GM23338 (cell line): Measurements from ENCODE around the gene ADRA2B.
"Not testable (repeated sequence)": the region's sequence is repeated elsewhere in the genome, so short reads cannot be mapped to it uniquely, and the experiment has no call there.

Experiments
- CREB1 ChIP-seq: fragments of 250-450 bp; sonication (Bioruptor Pico); IDR thresholded peaks from 2 replicates; pipeline ENCODE4 v1.5.0; 2020; ENCODE audit warnings: low read depth, mild to moderate bottlenecking, moderate library complexity
- CTCF ChIP-seq, 2 experiments: fragments of 200-600 bp in 1 of 2; sonication (generic) in 1 of 2; conservative IDR thresholded peaks; 2 replicates each; pipeline versions ENCODE4 v1.5.1 to v1.6.1; 2016 to 2017; ENCODE audit warnings: antibody characterized with exemption in 2 of 2, low read depth in 2 of 2, mild to moderate bottlenecking in 2 of 2, moderate library complexity in 1 of 2
- ETS1 ChIP-seq: IDR thresholded peaks from 2 replicates; pipeline ENCODE4 v1.6.1; 2016; ENCODE audit warnings: antibody characterized with exemption
- EZH2 ChIP-seq: fragments of 200-600 bp; sonication (generic); IDR thresholded peaks from one replicate; pipeline ENCODE4 v1.8.0; 2017; ENCODE audit warnings: antibody characterized with exemption, mild to moderate bottlenecking, low read depth; ENCODE audit not compliant: unreplicated experiment
- EZH2phosphoT487 ChIP-seq: fragments of 200-600 bp; sonication (generic); IDR thresholded peaks from one replicate; pipeline ENCODE4 v1.8.1; 2018; ENCODE audit warnings: antibody characterized with exemption; ENCODE audit not compliant: unreplicated experiment
- JUNB ChIP-seq: IDR thresholded peaks from one replicate; pipeline ENCODE4 v1.6.1; 2016; ENCODE audit warnings: antibody characterized with exemption; ENCODE audit not compliant: unreplicated experiment
- NANOG ChIP-seq: IDR thresholded peaks from 2 replicates; pipeline ENCODE4 v1.6.1; 2016; ENCODE audit warnings: antibody characterized with exemption, borderline replicate concordance
- POLR2AphosphoS5 ChIP-seq: IDR thresholded peaks from 2 replicates; pipeline ENCODE4 v1.6.1; 2016; ENCODE audit warnings: antibody characterized with exemption, low read depth
- REST ChIP-seq: IDR thresholded peaks from one replicate; pipeline ENCODE4 v1.6.1; 2018; ENCODE audit warnings: antibody characterized with exemption; ENCODE audit not compliant: unreplicated experiment

GRCh38 chr2:96067098-96067660 lies 49.2 kb downstream of the ADRA2B start:
- TF ChIP-seq CTCF (conservative IDR thresholded peaks at IDR 0.05; ENCODE audit: low read depth in 2 of 2); JUNB; EZH2phosphoT487; EZH2; REST; ETS1; NANOG; CREB1 (CRISPR knock-in tag); POLR2AphosphoS5: not testable (repeated sequence)
